GM21825 (cell line): ENCODE measurements around the gene GNAS-AS1.

Experiments
- ATAC-seq: cut with Tn5 transposase; IDR thresholded peaks from one replicate; pipeline ENCODE4 v1.9.1; 2021; ENCODE audit warnings: mild to moderate bottlenecking, moderate library complexity; ENCODE audit not compliant: unreplicated experiment

GNAS-AS1 gene

DNA sequence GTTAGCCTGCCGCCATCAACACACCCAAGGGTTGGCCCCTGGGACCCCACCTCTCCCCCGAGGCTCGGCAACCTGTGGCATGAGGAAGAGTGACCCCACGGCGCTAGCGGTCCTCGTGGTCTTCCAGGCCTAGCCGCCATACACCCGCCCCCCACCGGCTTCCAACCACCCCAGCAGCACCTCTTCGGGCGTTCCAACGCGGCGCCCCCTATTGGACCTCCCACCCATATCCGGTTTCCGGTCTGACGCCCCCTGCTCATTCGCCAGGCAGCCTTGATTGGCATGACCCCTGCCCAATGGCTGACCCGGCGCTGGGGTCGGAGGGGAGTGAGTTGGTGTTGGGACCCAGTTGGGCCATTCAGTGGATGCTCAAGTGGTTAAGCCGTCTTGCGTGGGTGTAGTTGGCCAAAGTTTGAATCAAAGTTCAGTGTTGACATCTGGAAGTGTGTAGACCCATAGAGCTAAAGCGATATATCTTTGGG lies at the start of gene GNAS-AS1:
Gene GNAS-AS1, minus strand, starts transcription at position 210 of the 482 bp plus-strand sequence.
- peak; percentile 78 for ATAC-seq

DNA sequence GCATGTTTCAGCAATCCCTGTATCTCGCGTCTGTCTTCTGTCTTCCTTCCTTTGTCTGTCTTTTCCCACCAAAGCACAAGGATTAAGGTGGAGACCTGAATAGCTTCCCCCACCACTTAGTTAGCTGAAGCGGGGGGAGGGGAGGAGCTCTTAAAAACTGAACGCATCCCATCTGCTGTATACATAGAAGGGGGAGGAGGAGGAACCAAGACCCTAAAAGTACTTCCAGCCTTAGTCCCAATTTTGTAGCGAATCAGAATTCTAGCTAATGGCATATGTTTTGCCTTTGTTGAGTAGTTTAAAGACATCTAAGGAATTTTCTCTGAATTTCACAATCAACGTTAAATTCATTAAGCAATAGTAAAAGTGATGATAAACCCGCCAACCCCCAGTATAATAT lies 49.7 kb upstream of the GNAS-AS1 start:
- ATAC-seq, result no peak

DNA sequence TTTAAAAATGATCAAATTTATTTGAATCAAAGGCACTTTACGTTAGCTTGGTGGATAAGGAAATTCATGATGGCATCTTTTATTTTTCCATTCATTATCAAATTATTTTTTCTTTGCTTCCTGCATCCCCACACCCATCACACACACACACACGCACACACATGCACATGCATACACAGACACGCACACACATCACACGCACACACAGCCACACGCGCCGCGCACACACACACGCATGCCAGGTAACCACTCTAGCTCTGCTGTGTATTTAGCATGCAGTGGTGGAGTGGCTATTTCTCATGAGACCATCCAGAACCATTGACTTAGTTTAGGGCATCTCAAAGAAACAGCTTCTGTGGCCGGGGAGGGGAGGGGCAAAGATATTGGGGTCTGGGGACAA lies 48.8 kb upstream of the GNAS-AS1 start:
- no peak for ATAC-seq

DNA sequence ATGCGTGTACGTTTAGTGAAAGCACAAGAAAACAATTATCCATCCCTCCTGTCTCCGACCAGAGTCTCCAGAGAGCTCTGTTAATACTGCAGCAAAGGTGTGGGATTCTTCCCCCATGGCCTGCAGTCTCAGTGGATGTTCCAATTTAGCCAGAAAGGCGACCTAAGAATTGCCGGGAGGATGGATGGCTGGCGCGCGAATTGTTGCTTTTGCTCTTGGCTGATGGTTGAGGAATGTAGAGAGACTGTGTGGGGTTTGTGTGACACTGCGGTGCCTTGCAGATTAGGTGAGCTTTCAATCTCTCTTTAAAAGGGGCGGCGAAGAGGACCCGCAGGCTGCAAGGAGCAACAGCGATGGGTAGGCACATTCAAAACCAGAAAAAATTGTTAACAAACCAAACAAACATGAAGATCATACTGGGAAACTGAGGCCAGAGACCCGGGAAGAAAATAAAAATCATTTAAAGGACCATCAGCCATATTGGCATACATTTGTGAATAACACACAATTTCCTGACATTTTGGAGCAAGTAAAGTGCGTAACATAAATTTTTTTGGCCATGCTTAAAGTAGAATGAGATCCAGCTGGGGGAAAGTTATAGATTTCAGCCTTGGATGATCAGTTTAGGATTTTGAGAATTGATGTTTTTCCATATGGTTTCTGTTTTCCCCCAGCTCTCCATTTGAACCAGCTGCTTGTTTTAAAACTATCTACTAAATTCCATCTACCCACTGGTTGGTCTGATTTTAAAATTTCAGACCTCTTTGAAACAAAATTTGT lies 48.1 kb upstream of the GNAS-AS1 start:
- ATAC-seq, result no peak

DNA sequence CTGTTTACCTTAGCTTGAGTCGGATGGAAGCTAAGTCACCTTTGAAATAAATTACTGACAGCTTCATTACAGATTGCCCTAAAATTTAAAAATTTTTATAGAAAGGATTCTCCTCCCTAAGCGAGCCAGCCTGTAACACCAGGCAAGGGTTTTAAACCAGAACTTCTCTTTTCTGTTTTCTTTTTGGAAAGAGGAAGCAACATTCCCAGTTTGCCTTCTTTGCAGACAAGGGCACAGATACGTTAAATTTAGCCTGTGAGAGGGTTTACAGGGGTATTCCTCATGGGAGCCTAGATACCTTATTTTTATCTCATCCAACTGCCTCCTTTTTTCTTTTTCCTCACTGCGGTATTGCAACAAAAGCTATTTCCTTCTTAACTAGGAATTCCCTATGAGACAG lies 46.8 kb upstream of the GNAS-AS1 start:
- no peak for ATAC-seq

DNA sequence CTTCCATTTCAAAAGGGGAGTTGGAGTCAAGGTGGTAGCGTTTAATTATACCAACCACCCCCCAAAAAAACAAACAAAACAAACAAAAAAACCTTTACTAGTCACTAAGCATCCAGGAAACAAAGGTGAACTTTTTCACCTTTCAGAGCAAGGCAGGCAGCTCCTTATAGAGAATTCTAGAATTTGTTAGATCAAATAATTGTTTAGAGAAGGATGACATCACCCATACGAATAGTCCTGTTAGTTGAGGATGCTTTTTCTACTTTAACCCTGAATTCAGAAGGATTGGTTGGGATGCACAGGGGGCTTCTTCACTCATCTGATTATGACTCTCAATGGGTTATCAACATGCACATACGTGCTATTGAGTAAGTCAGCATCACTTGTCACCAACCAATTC lies 46.1 kb upstream of the GNAS-AS1 start:
- no peak for ATAC-seq

DNA sequence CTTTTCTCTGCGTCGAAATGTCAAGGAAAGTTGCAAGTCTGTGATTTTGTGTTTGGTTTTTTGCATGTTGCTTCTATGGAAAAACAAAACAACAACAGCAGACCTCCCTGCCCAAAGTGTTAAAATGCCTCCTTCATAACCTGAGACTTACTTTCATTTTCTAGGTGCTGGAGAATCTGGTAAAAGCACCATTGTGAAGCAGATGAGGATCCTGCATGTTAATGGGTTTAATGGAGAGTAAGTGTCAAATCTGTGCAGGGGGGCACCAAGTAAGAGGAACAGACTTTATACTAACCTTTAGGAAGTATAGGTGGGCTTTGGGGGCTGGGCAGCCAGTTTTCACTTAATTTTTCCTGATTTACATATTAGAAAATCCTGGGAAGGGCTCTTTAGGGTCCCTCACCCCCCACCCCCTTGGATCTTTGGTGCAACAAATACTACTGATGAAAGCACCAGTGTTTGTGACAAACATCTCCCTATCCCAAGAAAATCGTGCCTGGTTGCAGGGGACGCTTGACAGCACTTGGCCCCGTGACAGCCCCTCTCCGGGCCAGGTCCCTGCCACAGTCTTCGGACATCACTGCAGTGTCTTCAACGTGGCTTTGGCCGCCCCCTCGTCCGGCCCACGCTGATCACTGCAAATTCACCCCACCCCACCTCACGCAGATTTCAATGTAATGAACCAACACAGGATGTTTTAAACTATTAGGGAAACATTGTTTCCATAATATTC lies 44.9 kb upstream of the GNAS-AS1 start:
- ATAC-seq, result no peak

DNA sequence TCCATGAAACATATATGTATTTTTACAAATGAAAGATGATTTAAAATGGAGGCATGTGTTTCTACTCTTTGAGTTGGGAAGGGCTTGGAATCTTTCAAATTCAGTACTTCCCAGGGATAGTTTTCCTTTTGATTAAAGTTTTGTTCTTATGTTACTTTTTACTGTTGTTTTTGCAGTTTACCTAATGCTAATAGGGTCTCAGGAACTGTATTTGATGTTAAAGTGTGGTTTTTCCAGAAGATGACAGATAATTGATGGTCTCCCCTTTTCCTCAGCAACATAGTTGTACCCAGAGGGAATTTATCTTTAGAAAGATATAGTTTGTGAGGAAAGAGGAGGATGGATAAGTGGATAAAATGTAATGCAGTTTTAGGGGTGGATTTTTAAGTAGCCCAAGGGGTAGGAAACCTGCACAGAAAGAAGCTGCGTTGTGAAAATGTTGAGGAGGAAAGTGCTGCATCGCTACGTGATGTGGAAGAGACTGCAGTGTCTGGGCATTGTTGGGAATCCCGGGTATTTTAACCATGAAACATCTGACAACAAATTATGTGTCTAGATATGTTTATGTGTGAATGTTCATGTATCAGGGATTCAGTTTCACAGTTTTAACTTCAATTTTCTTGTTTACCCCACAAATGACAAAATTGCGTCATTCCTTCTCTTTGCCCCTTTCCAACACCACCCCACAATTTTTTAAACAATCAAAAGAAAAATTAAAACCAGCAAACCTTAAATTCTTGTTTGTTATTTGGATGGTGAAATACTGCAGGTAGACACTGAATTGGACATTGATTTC lies 44.1 kb upstream of the GNAS-AS1 start:
- no peak for ATAC-seq

DNA sequence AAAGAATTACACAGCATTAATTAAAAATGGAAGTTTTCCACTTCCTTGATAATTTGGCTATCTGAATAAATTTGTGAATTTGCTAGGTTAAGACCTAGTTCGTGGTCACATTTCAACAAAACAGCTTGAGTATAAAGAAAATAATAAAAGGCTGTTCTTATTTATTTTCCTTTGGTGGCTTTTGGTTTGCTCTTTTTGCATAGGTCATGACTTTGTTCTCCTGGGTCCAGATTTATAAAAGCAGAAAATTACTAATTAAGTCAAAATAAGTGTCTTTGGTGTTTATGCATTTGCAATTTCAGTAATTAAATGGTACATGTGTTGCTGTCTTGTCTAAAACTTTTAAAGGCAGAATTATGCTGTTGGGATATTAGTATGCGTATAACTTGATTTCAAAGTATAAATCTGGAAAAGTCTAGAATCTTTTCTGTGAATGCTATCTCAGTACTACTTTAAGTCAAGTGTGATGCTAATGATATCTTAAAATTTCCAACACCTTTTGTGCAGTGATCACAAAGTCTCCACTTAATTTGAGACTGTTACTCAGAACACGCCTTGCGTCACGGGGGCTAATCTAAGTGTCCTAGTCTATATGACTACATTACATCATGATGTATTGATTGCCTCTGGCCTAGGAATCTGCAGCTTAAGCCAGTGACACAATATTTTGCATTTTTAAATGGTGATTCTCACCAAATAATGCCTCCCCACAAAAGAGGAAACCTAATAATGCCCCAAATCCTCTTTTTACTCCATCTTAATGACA lies 42.8 kb upstream of the GNAS-AS1 start:
- ATAC-seq, result no peak

DNA sequence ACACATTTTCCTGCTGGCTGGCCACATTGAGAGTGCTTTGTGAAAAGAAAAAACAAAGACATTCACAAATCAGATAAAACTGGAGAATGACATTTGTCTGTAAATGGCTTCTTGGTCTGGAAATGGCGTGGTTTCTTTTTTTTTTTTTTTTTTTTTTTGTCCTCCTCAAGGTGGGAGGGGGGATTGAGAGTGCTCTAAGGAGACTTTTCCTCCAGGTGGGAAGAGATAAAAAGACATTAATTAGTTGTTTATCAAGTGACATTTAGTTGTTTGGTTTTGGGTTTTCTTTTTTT lies 42.2 kb upstream of the GNAS-AS1 start:
- no peak for ATAC-seq

DNA sequence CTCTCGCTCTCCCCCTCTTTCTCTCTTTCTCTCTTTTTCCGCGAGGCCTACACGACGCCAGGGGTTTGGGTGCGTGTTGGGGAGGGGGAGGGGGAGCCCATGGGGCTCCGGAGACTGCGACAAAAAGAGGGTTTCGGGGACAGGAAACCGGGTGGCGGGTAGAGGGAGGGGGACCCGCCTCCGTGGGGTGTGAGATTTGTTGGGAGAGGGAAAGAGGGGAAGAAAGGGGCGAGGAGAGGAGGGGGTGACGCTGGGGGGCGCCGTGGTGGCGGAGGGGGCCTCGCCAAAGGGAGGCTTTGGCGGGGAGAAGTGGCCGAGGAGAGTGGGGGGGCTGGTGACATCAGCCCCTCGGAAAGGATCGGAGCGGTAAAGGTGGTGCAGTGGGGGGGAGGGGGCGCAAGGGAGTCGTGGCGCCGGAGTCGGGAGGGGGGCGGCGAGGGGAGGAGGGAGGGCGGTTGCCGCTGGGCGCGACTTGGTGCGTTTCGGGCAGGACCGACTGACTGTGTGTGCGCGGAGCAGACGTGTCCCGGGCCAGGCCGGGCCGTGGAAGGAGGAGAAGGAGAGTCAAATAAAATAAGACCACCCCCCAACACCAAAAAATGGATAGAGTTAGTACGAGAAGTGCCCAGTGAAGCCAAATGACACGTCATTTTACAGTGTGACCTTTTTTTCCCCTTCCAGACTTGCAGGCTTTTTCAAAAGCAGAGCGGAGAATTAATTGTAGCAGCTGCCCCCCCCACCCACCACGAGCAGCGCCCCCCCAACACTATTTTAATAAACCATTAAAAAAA lies 41.6 kb upstream of the GNAS-AS1 start:
- no peak for ATAC-seq

DNA sequence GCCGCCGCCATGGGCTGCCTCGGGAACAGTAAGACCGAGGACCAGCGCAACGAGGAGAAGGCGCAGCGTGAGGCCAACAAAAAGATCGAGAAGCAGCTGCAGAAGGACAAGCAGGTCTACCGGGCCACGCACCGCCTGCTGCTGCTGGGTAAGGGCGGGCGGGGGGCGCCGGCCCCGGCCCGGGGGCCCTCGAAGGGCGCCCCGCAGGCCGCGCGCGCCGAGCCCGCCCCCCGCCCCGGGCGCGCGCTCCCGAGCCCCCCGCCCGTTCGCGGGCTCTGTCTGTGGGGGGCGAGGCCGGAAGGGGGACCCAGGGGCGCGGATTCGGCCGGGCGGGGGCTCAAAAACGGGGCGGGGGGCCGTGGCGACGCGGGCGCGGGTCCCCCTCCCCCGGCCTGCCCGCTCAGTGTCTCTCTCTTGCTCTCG lies 41.0 kb upstream of the GNAS-AS1 start:
- no peak for ATAC-seq

DNA sequence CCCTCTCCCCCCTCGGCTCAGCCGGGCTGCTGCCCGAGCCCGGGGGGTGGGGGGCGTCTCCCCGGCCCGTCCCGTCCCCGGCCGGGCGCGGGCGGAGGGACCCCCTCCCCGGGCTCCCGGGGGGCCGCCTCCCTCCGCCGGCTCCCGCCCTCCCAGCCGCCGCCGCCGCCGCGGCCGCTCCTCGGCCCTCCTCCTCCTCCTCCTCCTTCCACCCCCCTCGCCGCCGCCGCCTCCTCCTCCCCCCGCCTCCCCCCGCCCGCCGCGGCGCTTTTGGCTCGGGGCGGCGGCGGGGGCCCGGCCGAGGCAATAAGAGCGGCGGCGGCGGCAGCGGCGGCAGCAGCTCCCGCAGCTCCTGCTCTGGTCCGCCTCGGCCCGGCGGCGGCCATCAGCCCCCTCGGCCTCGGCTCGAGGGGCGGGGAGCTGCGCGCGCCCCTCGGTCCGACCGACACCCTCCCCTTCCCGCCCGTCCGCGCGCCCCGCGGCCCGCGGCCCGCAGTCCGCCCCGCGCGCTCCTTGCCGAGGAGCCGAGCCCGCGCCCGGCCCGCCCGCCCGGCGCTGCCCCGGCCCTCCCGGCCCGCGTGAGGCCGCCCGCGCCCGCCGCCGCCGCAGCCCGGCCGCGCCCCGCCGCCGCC lies 40.5 kb upstream of the GNAS-AS1 start:
- ATAC-seq, result peak; percentile 22

DNA sequence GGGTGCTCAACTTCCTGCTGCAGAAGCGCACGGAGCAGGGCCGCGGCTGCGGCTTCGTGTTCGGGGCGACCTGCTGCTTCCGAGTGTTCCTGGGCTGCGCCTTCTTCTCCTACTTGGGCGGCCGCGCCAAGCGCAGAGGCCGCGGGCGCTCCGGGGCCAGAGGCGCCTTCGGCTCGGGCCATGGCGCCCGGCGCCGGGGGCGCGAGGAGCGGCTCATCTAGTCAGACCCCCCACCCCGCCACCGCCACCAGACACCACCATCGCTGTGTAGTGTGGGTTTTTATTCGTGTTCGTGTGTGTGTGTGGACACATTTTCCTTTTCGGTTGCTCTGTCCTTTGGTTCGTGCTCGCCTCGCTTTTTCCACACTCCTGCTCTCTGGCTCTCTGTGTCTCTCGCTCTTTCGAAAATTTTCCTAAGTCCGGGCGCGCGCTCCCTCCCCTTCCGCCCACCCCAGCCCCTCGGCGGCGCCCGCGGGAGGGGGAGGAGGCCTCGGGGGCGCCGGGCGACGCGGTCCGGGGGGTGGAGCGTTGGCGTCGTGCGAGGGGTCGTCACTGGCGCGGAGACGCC lies 39.9 kb upstream of the GNAS-AS1 start:
- ATAC-seq, result peak; percentile 19

DNA sequence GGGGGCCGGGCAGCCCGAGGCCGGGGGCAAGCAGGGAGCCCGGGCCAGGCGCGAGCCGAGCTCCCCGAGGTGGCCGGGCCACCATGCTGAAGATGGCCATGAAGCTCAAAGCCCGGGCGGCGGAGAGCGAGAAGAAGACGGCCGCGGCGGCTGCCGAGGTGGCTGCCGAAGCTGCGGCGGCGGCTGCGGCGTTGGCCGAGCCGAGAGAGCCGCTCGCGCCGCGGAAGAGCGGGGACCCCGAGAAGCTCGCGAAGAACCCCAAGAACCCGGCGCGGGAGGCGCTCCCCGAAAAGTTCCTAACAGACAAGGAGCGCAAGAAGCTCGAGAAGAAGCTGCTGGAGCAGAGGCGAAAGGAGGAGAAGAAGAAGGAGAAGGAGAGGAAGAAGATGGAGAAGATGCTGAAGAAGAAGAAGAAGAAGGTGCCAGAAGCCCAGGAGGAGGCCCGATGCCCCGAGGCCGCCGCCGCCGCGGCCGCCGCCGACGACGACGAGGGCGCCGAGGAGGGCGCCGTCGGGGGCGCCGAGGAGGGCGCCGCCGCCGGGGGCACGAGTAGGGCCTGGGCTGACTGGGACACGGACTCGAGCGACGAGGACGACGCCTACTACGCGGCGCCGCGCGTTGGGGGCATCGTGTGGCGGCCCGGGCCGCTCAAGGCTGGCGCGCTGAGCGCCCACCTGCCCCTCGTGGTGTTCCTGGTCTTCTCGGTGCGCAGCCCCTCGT lies 39.3 kb upstream of the GNAS-AS1 start:
- ATAC-seq, result no peak

DNA sequence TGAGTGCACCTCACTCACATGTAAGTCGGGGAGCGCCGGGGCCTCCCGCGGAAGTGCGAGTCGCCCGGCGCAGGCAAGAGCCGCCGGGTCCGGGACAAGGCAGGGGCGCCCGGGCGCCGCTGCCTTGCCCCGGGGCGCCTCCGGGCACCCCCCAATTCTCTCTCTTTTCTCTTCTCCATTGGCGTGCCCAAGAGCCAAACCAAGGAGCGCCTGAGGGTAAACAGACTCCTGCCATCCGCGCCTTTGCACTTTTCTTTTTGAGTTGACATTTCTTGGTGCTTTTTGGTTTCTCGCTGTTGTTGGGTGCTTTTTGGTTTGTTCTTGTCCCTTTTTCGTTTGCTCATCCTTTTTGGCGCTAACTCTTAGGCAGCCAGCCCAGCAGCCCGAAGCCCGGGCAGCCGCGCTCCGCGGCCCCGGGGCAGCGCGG lies 38.6 kb upstream of the GNAS-AS1 start:
- ATAC-seq, result no peak

DNA sequence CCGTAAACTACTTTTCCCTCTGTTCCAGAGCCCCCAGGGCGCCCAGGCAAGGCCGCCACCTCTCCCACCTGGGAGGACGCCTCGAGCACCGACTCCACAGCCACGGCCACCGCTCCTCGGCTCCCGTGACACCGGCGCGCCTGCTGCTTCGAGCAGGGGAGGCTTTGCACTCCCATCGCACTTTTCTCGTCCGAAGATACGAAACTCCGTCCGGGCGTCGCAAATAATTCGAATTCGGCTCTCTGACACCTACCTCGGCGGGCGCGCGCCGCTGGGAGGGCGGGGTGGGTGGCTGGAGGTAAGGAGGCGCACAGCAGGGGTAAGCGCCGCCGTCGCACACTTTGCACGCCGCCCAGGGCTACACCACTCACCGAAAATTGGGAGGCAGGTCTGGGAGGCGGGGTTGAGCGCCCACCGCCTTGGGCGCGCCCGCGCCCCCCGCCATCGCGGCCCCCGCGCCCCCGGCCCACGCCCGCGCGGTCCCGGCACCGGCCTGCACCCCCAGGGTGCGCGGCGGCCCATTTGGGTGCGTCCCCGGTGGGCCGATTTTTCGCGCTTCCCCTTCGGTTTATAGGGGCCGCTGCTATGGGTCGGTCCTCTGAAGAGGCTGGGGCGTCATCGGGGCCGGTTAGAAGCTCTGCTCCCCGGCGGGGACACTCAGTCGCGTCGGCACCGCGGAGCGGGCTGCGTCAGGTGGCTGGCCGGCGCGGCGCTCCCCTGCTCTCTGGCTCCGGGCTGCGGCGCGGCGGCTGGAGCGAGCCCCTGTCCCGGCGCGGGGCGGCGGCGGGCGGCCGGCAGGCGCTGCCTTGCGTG lies 38.0 kb upstream of the GNAS-AS1 start:
- peak; percentile 34 for ATAC-seq

DNA sequence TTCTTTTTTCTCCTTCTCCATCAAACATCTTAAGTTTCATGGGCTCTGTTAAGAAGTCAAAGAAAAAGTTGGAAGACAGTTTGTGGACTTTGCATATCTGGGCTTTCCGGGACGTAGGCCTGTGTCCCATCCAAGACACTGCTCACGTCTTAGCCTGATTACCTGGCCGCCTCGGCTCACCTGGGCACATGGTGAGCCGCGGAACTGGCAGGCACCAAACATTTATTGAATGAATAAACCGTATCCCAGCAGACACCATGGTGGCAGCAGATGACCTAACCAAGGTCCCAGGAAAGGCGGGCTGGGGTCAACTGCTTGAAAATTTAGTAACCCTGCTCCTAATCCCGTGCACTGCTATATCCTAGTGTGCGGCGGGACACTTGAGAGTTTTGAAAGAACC lies 37.4 kb upstream of the GNAS-AS1 start:
- no peak for ATAC-seq
